Lower leg skin (tissue), 4 donors: ENCODE data around the gene TNFRSF19. TPM values are rescaled to one million over a fixed set of nuclear protein-coding genes. Genes with fewer than 3 reads are reported as not detected.

Experiments
- DNase-seq, 2 donors: peaks; one replicate each; pipeline ENCODE4 v3.0.0-alpha.2; 2019; ENCODE audit warnings: low spot score in 2 of 2
- H3K4me3 ChIP-seq: fragments of 200-600 bp; sonication (generic); 2 replicates; pipeline ENCODE4 v1.5.1; 2017; ENCODE audit warnings: mild to moderate bottlenecking, low read depth; ENCODE audit not compliant: poor library complexity, severe bottlenecking
- POLR2A ChIP-seq, 2 donors: fragments of 450-650 bp; IDR thresholded peaks; one replicate each; pipeline ENCODE4 v1.6.1; 2016 to 2017; ENCODE audit warnings: antibody characterized with exemption in 2 of 2, mild to moderate bottlenecking in 1 of 2, moderate library complexity in 1 of 2
- WGBS, 2 donors: methylation state at CpG; one replicate each; pipeline ENCODE4 v1.1.5; 2018; 5-methylcytosine and 5-hydroxymethylcytosine counted together
- intact Hi-C: fragments of 100-400 bp; cut with DNase I; formaldehyde crosslinking; loops from one replicate; pipeline ENCODE4 v1.15.0; 2023; ENCODE audit warnings: low total_unique reads
- total RNA-seq, 4 donors: library from RNA; depleted of rRNA; stranded (reverse); fragments of >200 nt; gene quantifications; one replicate each; pipeline ENCODE4 v1.1.0, GENCODE V29; 2016
- TF ChIP-seq, protein P1 (sequence below), 3 donors: fragments of 450-650 bp; IDR thresholded peaks; one replicate each; pipeline ENCODE4 v1.5.1; 2016; ENCODE audit warnings: antibody characterized with exemption in 3 of 3, mild to moderate bottlenecking in 3 of 3, moderate library complexity in 2 of 3

TNFRSF19 gene
- total RNA-seq, 4 donors from 2014 or later = 51.2 to 106 (median 72.5) TPM

- no peak overlapping the region for H3K4me3 ChIP-seq
- 69% methylated on average over 3 of the region's 3 CpGs for WGBS, 2 donors
- intact Hi-C loops = no loop called here
- TF ChIP-seq POLR2A (IDR thresholded peaks at IDR 0.05) = no peak
- TF ChIP-seq, protein P1, sequence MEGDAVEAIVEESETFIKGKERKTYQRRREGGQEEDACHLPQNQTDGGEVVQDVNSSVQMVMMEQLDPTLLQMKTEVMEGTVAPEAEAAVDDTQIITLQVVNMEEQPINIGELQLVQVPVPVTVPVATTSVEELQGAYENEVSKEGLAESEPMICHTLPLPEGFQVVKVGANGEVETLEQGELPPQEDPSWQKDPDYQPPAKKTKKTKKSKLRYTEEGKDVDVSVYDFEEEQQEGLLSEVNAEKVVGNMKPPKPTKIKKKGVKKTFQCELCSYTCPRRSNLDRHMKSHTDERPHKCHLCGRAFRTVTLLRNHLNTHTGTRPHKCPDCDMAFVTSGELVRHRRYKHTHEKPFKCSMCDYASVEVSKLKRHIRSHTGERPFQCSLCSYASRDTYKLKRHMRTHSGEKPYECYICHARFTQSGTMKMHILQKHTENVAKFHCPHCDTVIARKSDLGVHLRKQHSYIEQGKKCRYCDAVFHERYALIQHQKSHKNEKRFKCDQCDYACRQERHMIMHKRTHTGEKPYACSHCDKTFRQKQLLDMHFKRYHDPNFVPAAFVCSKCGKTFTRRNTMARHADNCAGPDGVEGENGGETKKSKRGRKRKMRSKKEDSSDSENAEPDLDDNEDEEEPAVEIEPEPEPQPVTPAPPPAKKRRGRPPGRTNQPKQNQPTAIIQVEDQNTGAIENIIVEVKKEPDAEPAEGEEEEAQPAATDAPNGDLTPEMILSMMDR (IDR thresholded peaks at IDR 0.05) = no peak
- DNase-seq = no peak
Observed at GRCh38 chr13:23605831-23606230, 35.6 kb downstream of the TNFRSF19 start.

- no peak for DNase-seq
- no peak overlapping the region for H3K4me3 ChIP-seq
- intact Hi-C loops = no loop called here
- WGBS, 2 donors = 48 to 52% methylated on average over 3 of the region's 3 CpGs
- TF ChIP-seq POLR2A (IDR thresholded peaks at IDR 0.05) = no peak
- TF ChIP-seq, protein P1 (IDR thresholded peaks at IDR 0.05) = no peak
Observed at GRCh38 chr13:23608138-23608537, 37.9 kb downstream of the TNFRSF19 start.

GRCh38 chr13:23608701-23609413 lies 38.6 kb downstream of the TNFRSF19 start:
- peak in 1 of 2 donors; percentile 56 for DNase-seq
- no peak overlapping the region for H3K4me3 ChIP-seq
- no peak for TF ChIP-seq POLR2A (IDR thresholded peaks at IDR 0.05)
- TF ChIP-seq, protein P1 (IDR thresholded peaks at IDR 0.05) = no peak
- WGBS, 2 donors = 9 to 13% methylated on average over 13 of the region's 13 CpGs
- intact Hi-C loops = no loop called here

DNA sequence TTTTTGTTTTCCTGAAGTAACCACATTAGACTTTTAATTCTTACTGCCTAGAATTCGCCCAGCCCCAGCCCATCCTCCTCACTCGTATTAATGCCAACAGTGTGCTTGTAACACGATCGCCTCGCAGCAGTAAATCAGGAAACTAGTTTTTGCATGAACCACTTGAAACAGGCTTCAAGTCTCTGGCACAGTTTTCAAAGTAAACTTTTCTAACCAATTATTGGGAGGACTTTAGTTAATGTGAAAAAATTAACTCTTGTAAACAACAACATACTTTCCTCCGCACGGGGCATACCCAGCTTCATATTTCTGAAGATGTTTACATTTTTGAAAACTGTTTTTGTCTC lies 39.2 kb downstream of the TNFRSF19 start:
- peak in 1 of 2 donors; percentile 42 for DNase-seq
- 2 to 7% methylated on average over 7 of the region's 7 CpGs for WGBS, 2 donors
- H3K4me3 ChIP-seq = no peak overlapping the region
- intact Hi-C loops = no loop called here
- TF ChIP-seq, protein P1 (IDR thresholded peaks at IDR 0.05) = no peak
- TF ChIP-seq POLR2A (IDR thresholded peaks at IDR 0.05) = no peak

GRCh38 chr13:23609874-23610576 lies 39.8 kb downstream of the TNFRSF19 start:
- intact Hi-C loops = no loop called here
- DNase-seq = no peak
- no peak overlapping the region for H3K4me3 ChIP-seq
- WGBS, 2 donors = 12 to 24% methylated on average over 3 of the region's 3 CpGs
- TF ChIP-seq, protein P1 (IDR thresholded peaks at IDR 0.05) = no peak
- TF ChIP-seq POLR2A (IDR thresholded peaks at IDR 0.05) = no peak
